Right ventricle myocardium inferior (tissue), 1 donor: ENCODE measurements around the gene COX7A1. TPM values are rescaled to one million over a fixed set of nuclear protein-coding genes. Genes with fewer than 3 reads are reported as not detected.

Source experiments
- ATAC-seq: fragments of 200-7000 bp; cut with Tn5 transposase; one replicate; pipeline ENCODE4 v1.9.1; 2020; ENCODE audit warnings: mild to moderate bottlenecking, moderate library complexity
- DNase-seq: peaks from one replicate; pipeline ENCODE4 v3.0.0; 2021; ENCODE audit errors: missing footprints
- intact Hi-C: fragments of 100-400 bp; cut with DNase I; formaldehyde crosslinking; loops from one replicate; pipeline ENCODE4 v1.11.0; 2022
- total RNA-seq: library from RNA; stranded (reverse); fragmentation: NEBNext Ultra II Directional; extraction: Animal tissue kit (Norgen Biotek cat#: 25700); gene quantifications from one replicate; pipeline ENCODE4 v1.2.1, GENCODE V29; 2021
- donor health status: DM: no; HTN: yes; CAD: no; lungs with severe emphysema.

Gene COX7A1
- total RNA-seq, 1 donor from 2014 or later, result 3,337 TPM

DNA sequence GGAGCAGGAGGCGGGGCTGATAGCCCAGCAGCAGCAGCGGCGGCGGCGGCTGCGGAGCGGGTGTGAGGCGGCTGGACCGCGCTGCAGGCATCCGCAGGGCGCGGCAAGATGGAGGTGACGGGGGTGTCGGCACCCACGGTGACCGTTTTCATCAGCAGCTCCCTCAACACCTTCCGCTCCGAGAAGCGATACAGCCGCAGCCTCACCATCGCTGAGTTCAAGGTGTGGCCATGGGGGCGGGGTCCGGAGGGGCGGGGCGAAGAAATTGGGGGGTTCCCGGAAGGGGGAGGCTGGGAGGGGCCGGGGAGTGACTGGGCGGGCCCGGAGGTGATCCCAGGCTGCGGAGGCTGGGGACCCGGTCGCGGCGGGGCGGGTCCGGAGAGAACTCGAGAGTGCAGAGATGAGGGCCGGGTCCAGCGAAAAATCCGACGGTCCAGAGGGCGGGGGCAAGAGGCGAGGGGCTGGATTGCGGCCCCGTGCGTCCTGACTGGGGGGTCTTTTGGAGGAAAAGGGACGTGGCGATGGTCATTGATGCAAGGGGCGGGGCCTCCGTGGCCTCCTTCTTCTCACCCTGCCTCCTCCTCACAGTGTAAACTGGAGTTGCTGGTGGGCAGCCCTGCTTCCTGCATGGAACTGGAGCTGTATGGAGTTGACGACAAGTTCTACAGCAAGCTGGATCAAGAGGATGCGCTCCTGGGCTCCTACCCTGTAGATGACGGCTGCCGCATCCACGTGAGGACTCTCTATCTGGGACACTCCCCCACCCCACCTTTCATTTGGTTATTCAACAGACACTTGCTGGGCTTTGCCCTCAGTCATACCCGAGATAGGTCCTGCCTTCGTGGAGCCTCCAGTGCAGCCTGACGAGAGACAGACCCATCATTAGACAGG lies 36.5 kb downstream of the COX7A1 start, which contains the start of gene TBCB:
Gene TBCB (plus strand): TSS at position 16 of the 891 bp plus-strand sequence. CDS start 93 bp downstream, at position 109.
- DNase-seq (peak; percentile 92), ATAC-seq (peak; percentile 65)
- intact Hi-C loops, result loop anchor here (1.0 to 10.0 kb wide), 3 partner anchors 12 to 371 kb away; partner anchors contain the start of genes IGFLR1, LIN37, PSENEN and THAP8

GRCh38 chr19:36114721-36115452 lies 37.4 kb downstream of the COX7A1 start, which contains the start of gene POLR2I:
POLR2I (minus strand) TSS chr19:36114875; CDS start chr19:36114856, 19 bp downstream.
- ATAC-seq (peak; percentile 96), DNase-seq (peak; percentile 99)
- intact Hi-C loops, result loop anchor here (1.0 to 10.0 kb wide), 3 partner anchors 12 to 370 kb away; partner anchors contain the start of genes IGFLR1, LIN37, PSENEN and THAP8

DNA sequence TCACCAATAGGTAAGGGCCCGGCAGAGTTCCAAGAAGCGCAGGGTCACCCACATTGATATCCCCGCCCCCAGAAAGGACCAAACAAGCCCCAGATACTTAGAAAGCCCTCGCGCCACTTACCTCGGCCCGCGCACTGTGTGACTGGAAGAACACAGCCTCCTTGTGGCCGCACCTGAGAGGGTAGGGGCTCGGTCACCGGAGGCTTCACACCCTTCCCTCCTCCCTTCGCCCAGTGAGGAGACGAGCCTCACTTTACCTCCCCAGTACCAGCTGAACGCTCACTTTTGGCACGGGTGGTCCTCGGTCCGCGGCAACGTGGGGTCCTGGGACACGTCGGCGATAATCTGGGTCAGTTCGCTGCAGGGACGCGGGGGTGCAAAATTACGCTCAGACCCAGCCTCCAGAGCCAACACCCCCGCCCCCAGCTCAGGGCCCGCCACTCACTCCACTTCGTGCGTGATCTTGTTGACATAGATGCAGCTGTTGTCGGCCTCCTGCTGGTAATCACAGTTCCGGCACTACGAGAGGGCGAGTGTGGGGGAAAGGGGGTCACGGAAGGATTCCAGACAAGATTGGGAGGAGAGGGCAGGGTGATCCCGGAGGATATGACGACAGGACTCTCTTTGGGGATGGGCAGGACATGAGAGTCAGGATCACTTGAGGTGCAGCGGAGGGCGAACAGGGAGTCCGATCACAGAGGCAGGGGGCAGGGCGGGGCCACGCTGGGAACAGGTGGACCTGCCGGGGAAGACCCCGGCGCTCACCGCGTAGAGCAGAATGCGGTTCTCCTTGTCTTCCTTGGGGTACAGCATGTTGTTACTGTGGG lies 38.1 kb downstream of the COX7A1 start:
- no peak for ATAC-seq
- no peak for DNase-seq
- intact Hi-C loops, result loop anchor here (2.0 to 10.0 kb wide), 2 partner anchors 59 to 369 kb away; partner anchors contain the start of genes IGFLR1, LIN37, PSENEN and THAP8

GRCh38 chr19:36113425-36113824 lies 38.8 kb downstream of the COX7A1 start:
- ATAC-seq (no peak), DNase-seq (no peak)
- intact Hi-C loops, result loop anchor here (10.0 kb wide), 1 partner anchor 369 kb away; the partner anchor contains the start of genes IGFLR1, LIN37, PSENEN and U2AF1L4

- ATAC-seq (no peak), DNase-seq (no peak)
- intact Hi-C loops, result loop anchor here (10.0 kb wide), 1 partner anchor 368 kb away; the partner anchor contains the start of genes IGFLR1, LIN37, PSENEN and U2AF1L4
These were observed 39.6 kb downstream of the COX7A1 start for GRCh38 chr19:36112678-36113077.

GRCh38 chr19:36111200-36111539 lies 41.1 kb downstream of the COX7A1 start:
- intact Hi-C loops, result loop anchor here (10.0 kb wide), 1 partner anchor 366 kb away; the partner anchor contains the start of genes IGFLR1, LIN37, PSENEN and U2AF1L4
- DNase-seq (no peak), ATAC-seq (no peak)

- intact Hi-C loops, result loop anchor here (10.0 kb wide), 1 partner anchor 366 kb away; the partner anchor contains the start of genes IGFLR1, LIN37, PSENEN and U2AF1L4
- ATAC-seq (no peak), DNase-seq (peak; percentile 27)
These were observed 41.6 kb downstream of the COX7A1 start, which contains the start of gene OVOL3 for GRCh38 chr19:36110487-36111199. OVOL3 (plus strand) TSS chr19:36111143; CDS start chr19:36111203, 60 bp downstream.

- intact Hi-C loops, result no loop called here
- ATAC-seq (no peak), DNase-seq (no peak)
These were observed 43.6 kb downstream of the COX7A1 start for GRCh38 chr19:36108684-36109083.

DNA sequence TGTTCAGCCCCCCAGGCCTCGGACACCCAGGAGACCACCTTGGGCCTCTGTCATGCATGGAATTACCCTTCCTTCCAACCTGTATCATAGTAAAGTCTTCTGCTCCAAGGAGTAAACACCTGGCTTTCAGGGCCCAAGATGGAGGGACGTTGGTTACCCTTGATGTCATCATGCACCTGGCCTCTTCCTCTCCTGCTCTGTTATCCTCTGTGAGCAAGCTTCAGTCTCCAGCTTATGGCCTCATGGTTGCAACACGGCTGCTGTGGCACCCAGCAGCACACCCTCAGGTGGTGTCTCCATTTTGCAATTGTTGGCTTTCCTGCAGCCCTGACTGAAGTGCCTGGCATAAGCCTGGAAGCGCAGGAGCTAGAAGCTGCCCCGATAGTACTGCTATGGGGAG lies 45.3 kb downstream of the COX7A1 start:
- no peak for ATAC-seq
- intact Hi-C loops, result no loop called here

GRCh38 chr19:36106441-36106840 lies 45.8 kb downstream of the COX7A1 start:
- no peak for DNase-seq
- ATAC-seq, result peak; percentile 66
- intact Hi-C loops, result no loop called here

More for the DNA sequence above, 45.3 kb downstream of the COX7A1 start:
- DNase-seq, result peak; percentile 48

DNA sequence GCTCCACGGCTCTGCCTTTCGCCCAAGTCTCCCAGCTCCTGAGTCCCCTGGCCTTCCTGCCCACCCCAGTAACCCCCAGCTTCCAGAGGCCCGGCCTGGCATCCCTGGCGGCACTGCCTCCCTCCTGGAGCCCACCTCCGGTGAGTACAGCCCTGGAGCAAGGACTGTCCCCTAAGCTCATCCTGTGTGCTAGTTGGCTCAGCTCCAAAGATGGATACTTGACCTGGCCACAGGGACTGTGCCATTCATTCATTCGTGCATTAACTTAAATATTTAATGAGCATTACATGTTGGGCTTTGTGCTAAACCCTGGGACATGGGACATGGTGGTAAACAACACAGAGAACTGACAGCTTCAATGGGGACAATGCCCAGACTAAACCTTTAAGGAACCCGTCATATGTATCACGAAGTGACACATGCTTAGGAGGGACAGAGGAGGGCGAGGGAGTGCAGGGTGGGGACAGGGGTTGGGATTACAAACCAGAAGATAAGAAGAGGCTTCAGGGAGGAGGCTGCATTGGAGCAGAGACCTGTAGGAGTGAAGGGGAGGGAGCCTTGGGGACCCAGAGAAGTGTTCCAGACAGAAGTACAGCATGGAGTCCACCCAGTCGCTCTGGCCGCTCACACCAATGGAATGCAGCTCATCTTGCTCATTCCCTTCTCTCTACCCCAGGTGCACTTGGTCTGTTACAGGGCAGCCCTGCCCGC lies 48.2 kb downstream of the COX7A1 start:
- DNase-seq (no peak), ATAC-seq (no peak)
- intact Hi-C loops, result loop anchor here (5.0 kb wide), 1 partner anchor 42 kb away; no protein-coding TSS in a partner anchor

GRCh38 chr19:36103040-36103626 lies 49.1 kb downstream of the COX7A1 start:
- intact Hi-C loops, result loop anchor here (5.0 kb wide), 1 partner anchor 41 kb away; no protein-coding TSS in a partner anchor
- DNase-seq (no peak), ATAC-seq (no peak)

GRCh38 chr19:36101550-36102327 lies 50.5 kb downstream of the COX7A1 start:
- intact Hi-C loops, result loop anchor here (5.0 kb wide), 1 partner anchor 39 kb away; no protein-coding TSS in a partner anchor
- DNase-seq (no peak), ATAC-seq (no peak)
